ENCODE measurements around the gene NAT9.

The NAT9 gene

DNA sequence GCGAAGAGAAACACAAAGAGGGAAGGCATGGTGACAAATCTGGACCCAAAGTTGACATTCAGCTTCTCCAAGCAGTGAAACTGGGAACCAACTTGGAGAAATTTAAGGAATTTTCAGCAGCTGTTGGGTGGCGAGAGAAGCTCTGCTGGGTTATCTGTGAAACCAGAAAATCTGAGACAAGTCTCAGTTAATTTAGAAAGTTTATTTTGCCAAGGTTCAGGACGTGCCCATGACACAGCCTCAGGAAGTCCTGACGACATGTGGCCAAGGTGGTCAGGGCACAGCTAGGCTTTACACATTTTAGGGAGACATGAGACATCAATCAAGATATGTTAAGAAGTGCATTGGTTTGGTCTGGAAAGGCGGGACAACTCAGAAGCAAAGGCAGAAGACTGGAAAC is 52.3 kb downstream of the NAT9 start:
- no peak for DNase-seq

DNA sequence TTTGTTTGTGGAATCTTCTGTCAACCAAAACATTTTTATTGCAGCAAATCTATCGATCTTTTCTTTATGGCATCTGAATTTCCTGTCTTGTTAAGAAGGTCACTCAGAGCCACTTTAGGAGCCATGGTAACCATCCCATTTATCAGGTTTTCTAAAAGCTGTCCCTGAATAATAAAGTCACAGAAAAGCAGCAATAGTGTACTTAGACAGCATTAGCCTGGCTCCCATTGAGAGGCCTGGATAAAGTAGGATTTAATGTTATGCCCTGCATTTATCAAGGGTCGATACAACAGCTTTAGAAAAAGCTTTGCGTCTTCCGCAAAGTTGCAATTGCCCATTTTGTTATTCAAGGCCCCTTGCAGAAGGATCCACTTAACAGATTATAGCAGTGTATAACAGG is 53.4 kb downstream of the NAT9 start:
- no peak for DNase-seq

Measured in CD4-positive, alpha-beta T cell treated with Interleukin-12 subunit alpha and Interleukin-12 subunit beta, for 1 hour (primary cell).